Central memory CD8-positive, alpha-beta T cell (primary cell): Measurements from ENCODE around the gene PDK2.

ENCODE experiments used
- ATAC-seq: fragments of 150-1000 bp; cut with Tn5 transposase; replicated peaks from 2 replicates; pipeline ENCODE4 v1.10.0; 2022; ENCODE audit warnings: mild to moderate bottlenecking, moderate FRiP score, moderate number of reproducible peaks; ENCODE audit not compliant: poor library complexity, severe bottlenecking; ENCODE audit errors: extremely low read depth
- DNase-seq, 2 donors: peaks; one replicate each; pipeline ENCODE4 v3.0.0; 2021; ENCODE audit warnings: low spot score in 2 of 2
- H3K27ac Mint-ChIP-seq: one replicate; pipeline ENCODE4 v1.8.0; 2022; ENCODE audit warnings: low read depth, mild to moderate bottlenecking, moderate library complexity, mixed read lengths
- H3K27me3 Mint-ChIP-seq: one replicate; pipeline ENCODE4 v1.8.0; 2022; ENCODE audit warnings: mixed read lengths
- H3K36me3 Mint-ChIP-seq: one replicate; pipeline ENCODE4 v1.8.0; 2022; ENCODE audit warnings: mild to moderate bottlenecking, moderate library complexity, mixed read lengths; ENCODE audit not compliant: insufficient read depth
- H3K4me1 Mint-ChIP-seq: one replicate; pipeline ENCODE4 v1.8.0; 2022; ENCODE audit warnings: mixed read lengths
- H3K4me3 Mint-ChIP-seq: one replicate; pipeline ENCODE4 v1.8.0; 2022; ENCODE audit warnings: mild to moderate bottlenecking, moderate library complexity, mixed read lengths
- H3K9me3 Mint-ChIP-seq: one replicate; pipeline ENCODE4 v1.8.0; 2022; ENCODE audit warnings: mixed read lengths

Gene PDK2

DNA sequence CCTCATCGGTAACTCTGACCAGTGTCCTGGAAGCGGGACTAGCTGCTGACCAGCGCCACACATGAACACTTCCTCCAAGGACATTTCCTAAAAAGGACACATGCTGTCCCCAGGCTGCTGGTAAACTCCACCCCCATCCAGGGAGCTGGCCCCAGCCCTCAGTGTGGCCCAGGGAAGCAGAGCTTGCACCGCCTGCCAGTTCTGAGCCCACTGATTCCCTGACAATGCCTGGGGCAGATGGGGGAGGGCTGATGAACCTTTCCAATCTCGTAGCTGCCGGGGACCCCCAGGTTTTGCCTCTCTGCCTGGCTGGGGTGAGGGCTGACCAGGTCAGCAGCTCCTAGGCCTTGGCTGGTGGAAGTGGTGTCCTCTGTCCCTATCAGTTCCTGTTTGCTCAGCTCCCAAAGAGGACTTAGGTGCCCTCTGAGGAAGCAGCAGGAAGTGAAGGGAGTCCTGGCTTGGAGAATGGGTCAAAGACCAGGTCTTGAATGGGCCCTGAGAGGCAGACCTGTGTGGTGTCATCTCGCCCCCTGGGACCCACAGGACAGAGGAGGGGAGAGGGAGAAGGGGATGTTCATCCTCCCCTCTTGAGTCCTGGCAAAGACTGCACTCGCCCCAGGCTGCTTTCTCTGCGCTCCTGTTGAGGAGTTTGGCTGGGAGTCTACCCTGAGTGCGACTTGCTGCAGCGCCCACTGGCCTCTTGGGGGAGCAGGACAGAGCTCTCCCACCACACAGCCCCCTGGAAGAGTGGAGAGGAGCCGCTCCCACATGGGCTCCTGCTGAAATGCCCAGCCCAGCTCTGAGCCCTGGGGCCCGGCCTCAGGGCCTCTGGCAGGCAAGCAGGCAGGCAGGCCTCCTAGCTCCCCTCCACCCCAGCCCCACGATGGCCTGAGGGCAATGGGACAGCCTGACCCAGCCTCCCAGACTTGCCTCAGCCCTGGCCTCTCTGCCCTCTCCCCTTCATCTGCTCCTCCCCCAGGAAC lies 16.8 kb downstream of the PDK2 start:
- Mint-ChIP-seq H3K9me3 (no peaks in the 10 kb centered on the region), H3K36me3 (peaks cover 2% of the 10 kb centered on the region), H3K4me3 (no peak overlapping the region), H3K27me3 (peaks cover 25% of the 10 kb centered on the region), H3K4me1 (peaks cover 12% of the 10 kb centered on the region), H3K27ac (no peak overlapping the region)
- DNase-seq (no peak), ATAC-seq (no peak)

DNA sequence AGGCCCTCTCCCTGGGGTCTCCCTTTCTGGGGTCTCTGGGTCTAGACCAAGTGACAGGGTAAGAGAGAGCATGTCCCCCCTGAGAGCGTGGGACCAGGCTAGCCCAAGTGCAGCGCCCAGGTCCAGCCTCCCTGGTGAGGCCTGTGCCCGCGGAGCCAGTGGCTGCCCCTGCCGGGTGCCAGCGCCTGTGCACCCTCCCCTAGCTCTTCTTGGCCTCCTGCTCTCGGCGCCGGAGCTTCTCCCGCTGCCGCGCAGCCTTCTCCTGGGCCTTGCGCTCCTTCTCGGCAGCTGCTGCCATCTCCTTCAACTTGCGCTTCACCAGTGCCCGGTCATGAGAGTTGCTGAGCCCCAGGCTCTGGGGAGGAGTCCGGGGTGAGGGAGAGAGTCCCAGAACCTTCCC lies 17.5 kb downstream of the PDK2 start:
- no peak overlapping the region for H3K4me3 Mint-ChIP-seq
- no peak overlapping the region for H3K27ac Mint-ChIP-seq
- H3K4me1 Mint-ChIP-seq = peaks cover 15% of the 10 kb centered on the region
- H3K9me3 Mint-ChIP-seq = no peaks in the 10 kb centered on the region
- no peak for DNase-seq
- H3K27me3 Mint-ChIP-seq = peaks cover 32% of the 10 kb centered on the region
- H3K36me3 Mint-ChIP-seq = peaks cover 2% of the 10 kb centered on the region
- ATAC-seq = no peak

DNA sequence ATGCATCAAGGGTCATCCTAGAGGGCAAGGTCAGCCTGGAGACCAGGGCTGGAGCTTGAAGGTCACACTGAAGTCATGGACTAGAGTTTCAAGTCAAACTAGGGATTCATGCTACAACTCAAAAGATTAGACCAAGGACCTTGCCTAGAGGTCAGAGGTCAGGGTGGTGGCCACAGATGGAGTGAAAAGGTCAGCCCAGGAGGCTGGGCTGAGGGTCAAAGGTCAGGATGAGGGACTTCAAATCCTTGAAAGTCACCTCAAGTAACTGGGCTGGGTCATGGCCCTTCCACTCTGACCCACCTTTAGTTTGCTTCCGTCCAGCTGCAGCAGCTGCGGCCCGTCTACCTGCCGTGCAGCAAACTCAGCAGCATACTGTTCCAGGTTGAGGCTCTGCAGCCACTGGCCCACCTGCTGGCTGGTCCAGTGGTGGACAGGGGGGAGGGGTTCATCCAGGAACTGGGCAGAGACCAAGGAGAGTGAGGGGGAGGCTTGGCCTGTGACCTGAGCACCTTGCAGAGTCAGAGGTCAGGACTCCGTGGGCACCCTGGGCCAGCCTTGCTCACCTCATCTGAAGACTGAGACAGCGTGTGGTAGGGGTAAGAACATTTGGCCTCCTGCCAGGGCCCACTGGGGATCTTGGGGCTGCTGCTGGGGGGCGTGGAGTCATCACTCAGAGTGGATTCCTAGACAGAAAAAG lies 18.6 kb downstream of the PDK2 start:
- Mint-ChIP-seq H3K9me3 (no peaks in the 10 kb centered on the region), H3K27me3 (peaks cover 43% of the 10 kb centered on the region), H3K36me3 (peaks cover 2% of the 10 kb centered on the region), H3K4me3 (no peak overlapping the region), H3K27ac (no peak overlapping the region), H3K4me1 (peaks cover 15% of the 10 kb centered on the region)
- no peak for DNase-seq
- ATAC-seq = no peak

DNA sequence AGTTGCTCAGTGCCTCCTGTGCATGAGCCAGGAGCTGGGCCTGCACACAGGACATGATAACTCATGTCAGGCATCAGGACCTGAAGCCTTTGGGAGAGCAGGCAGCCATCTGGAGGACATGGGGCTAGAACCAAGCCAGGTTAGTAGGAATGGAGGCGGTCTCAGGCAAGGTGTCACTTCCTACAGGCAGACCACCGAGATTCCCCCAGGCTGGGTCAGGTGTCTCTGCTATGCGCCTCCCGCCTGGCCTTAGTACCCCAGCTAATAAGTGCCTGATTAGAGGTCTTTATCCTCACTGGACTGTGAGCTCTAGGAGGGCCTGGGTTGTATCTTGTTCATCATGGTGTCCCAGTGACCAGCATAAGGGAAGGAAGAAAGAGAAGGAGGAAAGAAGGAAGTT lies 19.2 kb downstream of the PDK2 start:
- Mint-ChIP-seq H3K4me3 (no peak overlapping the region), H3K9me3 (no peaks in the 10 kb centered on the region), H3K27me3 (peaks cover 49% of the 10 kb centered on the region), H3K36me3 (peaks cover 2% of the 10 kb centered on the region), H3K27ac (no peak overlapping the region), H3K4me1 (peaks cover 15% of the 10 kb centered on the region)
- no peak for DNase-seq
- ATAC-seq = no peak

DNA sequence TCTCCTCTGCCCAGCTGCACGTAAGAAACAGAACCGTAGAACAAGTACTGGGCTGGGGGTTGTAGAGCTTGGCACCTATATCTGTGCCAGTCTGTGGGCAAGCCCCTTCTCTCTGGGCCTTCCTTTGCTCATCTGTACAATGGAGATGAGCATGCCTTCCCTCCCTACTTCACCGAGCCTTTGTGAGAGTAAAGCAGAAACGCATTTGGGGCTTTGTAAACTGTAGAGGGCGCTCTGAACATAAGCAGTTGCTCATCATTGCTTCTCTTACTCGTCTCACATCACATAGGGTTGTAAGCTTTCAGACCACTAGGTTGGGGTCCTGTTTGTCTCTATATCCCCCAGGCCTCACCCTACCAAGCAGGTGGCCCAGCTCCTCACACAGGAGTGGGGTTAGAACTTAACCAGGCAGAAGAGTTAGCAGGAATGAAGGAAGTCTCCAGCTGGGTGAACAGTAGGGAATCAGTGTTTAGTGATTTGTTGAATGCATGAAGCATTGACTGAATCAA lies 19.8 kb downstream of the PDK2 start:
- DNase-seq (no peak), ATAC-seq (peak; percentile 39)
- Mint-ChIP-seq H3K36me3 (peaks cover 2% of the 10 kb centered on the region), H3K4me3 (no peak overlapping the region), H3K4me1 (peaks cover 15% of the 10 kb centered on the region), H3K27ac (no peak overlapping the region), H3K27me3 (peaks cover 54% of the 10 kb centered on the region), H3K9me3 (no peaks in the 10 kb centered on the region)

DNA sequence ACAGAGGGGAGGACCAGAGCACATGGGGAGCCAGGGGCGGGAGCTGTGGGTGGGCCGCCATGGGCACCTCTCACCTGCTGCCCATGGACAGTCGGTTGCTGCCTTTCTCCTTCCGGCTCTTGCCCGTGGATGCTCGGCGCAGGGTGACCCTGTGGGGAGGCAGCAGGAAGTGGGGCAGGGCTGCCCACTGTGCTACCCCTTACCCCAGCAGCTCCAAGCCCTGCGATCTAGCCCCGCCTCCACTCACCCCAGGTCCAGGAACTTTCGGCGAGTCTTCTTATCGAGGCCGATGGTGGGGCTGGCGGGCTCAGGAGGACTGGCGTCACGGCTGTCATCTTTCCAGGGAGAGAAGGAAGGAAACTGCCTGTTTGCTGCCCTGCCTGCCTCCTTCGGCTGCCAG lies 20.6 kb downstream of the PDK2 start:
- peaks cover 15% of the 10 kb centered on the region for H3K4me1 Mint-ChIP-seq
- no peaks in the 10 kb centered on the region for H3K9me3 Mint-ChIP-seq
- ATAC-seq (no peak), DNase-seq (no peak)
- H3K27me3 Mint-ChIP-seq = peaks cover 62% of the 10 kb centered on the region
- no peak overlapping the region for H3K4me3 Mint-ChIP-seq
- peaks cover 2% of the 10 kb centered on the region for H3K36me3 Mint-ChIP-seq
- no peak overlapping the region for H3K27ac Mint-ChIP-seq

DNA sequence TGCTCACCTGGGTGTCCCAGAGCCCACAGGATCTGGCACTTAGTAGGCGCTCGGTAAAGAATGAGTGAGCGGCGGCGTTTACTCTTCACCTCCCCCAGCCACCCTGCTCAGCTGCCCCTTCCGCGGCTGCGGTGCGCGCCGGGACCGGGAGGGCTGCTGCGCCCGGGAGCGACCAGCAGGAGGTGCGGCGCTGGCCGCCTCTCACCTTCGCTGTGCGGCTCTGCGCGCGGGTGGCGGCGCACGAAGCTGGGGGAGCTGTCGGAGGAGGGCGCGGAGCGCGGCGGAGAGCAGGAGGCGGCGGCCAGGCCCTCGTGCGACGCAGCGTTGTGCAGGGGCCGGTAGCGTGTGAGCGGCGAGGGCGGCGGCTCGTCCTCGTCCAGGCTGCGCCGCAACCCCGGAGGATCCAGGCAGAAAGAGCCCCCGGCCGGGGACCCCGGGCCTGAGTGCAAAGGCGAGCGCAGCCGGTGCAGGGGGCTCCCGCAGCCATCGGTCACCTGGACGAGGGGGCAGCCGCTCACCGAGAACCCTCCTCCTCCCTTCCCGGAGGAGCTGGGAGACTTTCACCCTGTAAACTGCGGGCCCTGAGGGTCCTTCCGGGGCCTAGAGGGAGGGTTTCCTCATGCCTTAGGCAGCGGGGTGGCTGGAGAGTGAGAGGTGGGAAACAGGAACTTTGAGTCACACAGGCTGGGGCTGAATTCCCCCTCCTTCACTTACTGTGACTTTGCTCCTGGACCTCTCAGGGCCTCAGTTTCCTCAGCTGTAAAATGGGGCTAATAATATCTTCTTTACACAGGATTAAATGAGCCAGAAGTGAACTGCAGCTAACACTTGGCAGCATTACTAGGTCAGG lies 22.3 kb downstream of the PDK2 start:
- DNase-seq = peak; percentile 36 to 46
- Mint-ChIP-seq H3K27me3 (peaks cover 78% of the 10 kb centered on the region), H3K4me1 (peaks cover 15% of the 10 kb centered on the region), H3K27ac (no peak overlapping the region), H3K36me3 (peaks cover 2% of the 10 kb centered on the region), H3K9me3 (no peaks in the 10 kb centered on the region), H3K4me3 (peak overlapping the region; percentile 65)
- ATAC-seq = peak; percentile 83

DNA sequence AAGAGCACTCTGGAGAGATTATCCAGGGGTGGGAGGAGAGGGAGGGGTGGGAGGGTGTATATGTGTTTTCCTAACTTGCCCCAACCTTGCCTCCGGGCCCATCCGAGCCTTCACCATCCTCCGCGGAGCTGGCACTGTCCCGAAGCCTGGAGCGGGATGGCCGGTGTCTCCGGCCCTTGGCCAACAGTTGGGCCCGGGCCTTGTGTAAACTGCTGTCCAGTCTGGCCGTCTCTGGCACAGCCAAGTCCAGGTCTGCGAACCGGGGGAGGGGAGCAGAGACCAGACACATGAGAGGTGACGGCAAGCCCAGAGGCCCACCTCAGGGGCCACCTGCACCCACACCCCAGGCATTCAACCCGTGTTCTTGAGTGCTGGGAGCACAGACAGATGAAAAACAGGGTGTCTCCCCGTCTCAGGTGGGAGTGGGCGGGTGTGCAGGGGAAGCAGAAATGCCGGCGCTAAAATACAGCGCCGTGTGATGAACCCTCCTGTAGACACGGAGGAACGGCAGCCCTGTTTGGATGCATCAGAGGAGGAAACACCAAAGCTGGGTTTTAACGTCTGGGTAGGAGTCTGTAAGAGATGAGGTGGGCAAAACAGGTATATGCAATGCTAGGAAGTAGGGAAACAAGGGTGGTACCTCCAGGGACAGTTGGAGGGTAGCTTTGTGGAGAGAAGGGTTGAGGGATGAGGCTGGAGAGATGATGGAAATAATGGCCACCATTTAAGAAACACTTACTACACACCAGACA lies 23.1 kb downstream of the PDK2 start:
- Mint-ChIP-seq H3K4me3 (no peak overlapping the region), H3K4me1 (peaks cover 15% of the 10 kb centered on the region), H3K27ac (no peak overlapping the region), H3K36me3 (peaks cover under 1% of the 10 kb centered on the region), H3K9me3 (no peaks in the 10 kb centered on the region), H3K27me3 (peaks cover 85% of the 10 kb centered on the region)
- DNase-seq = no peak
- ATAC-seq = no peak

DNA sequence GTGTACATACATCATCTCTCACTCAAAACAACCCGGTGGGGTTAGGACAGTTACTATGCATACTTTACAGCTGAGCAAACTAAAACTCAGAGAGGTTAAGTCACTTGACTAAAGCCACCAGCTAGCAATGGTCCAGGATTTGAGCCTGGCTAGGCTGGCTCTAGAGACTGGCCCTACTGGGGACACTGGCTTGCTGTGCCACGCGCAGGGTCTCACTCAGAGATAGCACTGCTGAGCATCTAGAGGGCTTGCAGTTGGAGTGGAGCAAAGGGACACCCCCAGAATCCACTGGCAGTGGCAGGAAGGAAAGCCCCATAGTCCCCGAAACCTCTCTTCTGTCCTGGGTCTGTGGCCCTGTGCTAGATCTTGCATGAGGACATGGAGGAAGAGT lies 23.7 kb downstream of the PDK2 start:
- peaks cover 85% of the 10 kb centered on the region for H3K27me3 Mint-ChIP-seq

DNA sequence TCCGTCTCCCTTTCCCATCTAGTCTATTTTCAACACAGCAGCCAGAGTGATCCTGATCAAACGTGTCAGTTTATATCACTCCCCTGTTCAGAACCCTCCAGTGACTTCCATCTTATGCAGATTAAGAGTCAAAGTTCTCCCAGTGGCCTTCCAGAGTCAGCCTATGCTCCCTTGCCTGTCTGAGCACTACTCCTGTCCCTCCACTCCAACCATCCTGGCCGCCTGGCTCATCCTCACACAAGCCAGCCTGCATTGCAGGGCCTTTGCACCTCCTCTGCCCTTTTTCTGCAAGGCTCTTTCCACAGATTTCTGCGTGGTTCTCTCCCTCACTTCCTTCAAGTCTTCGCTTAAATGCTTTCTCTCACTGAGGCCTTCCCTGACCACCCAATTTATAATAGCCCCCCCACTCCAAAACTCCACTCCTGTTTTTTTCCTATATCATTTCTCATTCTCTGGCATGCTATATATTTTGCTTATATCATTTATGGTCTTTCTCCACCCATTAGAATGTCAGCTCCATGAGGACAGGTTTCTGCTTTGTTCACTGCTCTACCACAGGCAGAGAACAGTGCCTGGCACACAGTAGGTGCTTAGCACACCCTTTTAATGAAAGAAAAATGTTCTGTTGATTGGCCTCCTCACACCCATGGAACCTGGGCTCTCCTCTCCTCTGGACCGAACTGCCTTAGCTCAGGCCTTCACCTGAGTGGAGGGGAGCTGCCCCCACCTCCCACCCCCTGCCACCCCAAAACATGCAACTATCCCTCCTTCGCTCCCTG lies 25.5 kb downstream of the PDK2 start:
- no peak for ATAC-seq
- H3K4me1 Mint-ChIP-seq = peaks cover 7% of the 10 kb centered on the region
- peaks cover 73% of the 10 kb centered on the region for H3K27me3 Mint-ChIP-seq
- H3K27ac Mint-ChIP-seq = no peak overlapping the region
- H3K9me3 Mint-ChIP-seq = no peaks in the 10 kb centered on the region
- H3K4me3 Mint-ChIP-seq = no peak overlapping the region
- no peak for DNase-seq
- H3K36me3 Mint-ChIP-seq = no peaks in the 10 kb centered on the region

More for the DNA sequence above, 23.7 kb downstream of the PDK2 start:
- no peaks in the 10 kb centered on the region for H3K9me3 Mint-ChIP-seq
- ATAC-seq = no peak
- no peak for DNase-seq
- H3K27ac Mint-ChIP-seq = no peak overlapping the region
- H3K4me3 Mint-ChIP-seq = no peak overlapping the region
- H3K36me3 Mint-ChIP-seq = no peaks in the 10 kb centered on the region
- H3K4me1 Mint-ChIP-seq = peaks cover 15% of the 10 kb centered on the region

DNA sequence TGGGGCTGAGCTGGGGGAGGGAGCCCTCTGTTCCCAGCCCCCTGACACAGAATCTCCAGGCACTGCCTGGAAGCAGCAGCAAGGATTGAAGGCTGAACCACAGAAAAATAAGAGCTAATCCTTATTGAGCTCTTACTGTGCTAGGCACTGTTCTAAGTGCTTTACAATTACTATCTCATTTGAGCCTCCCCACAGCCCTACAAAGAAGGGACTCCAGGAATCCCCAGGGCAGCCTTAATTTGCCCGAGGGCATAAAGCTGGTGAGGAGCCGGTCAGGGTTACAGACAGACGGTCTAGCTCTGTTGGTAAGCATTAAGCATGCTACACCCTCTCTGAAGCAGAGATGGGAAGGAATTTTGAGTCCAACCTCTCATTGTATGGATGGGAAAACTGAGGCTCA lies 27.8 kb downstream of the PDK2 start:
- Mint-ChIP-seq H3K4me1 (peaks cover 4% of the 10 kb centered on the region), H3K4me3 (no peak overlapping the region), H3K9me3 (no peaks in the 10 kb centered on the region), H3K27me3 (peaks cover 52% of the 10 kb centered on the region), H3K36me3 (no peaks in the 10 kb centered on the region), H3K27ac (no peak overlapping the region)
- ATAC-seq (no peak), DNase-seq (no peak)
